GM03348 (cell line): Measurements from ENCODE around the gene RIT1.

Source experiments
- DNase-seq: peaks from one replicate; pipeline ENCODE4 v3.0.0; 2012; ENCODE audit warnings: low spot score

The RIT1 gene, protein sequence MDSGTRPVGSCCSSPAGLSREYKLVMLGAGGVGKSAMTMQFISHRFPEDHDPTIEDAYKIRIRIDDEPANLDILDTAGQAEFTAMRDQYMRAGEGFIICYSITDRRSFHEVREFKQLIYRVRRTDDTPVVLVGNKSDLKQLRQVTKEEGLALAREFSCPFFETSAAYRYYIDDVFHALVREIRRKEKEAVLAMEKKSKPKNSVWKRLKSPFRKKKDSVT

DNA sequence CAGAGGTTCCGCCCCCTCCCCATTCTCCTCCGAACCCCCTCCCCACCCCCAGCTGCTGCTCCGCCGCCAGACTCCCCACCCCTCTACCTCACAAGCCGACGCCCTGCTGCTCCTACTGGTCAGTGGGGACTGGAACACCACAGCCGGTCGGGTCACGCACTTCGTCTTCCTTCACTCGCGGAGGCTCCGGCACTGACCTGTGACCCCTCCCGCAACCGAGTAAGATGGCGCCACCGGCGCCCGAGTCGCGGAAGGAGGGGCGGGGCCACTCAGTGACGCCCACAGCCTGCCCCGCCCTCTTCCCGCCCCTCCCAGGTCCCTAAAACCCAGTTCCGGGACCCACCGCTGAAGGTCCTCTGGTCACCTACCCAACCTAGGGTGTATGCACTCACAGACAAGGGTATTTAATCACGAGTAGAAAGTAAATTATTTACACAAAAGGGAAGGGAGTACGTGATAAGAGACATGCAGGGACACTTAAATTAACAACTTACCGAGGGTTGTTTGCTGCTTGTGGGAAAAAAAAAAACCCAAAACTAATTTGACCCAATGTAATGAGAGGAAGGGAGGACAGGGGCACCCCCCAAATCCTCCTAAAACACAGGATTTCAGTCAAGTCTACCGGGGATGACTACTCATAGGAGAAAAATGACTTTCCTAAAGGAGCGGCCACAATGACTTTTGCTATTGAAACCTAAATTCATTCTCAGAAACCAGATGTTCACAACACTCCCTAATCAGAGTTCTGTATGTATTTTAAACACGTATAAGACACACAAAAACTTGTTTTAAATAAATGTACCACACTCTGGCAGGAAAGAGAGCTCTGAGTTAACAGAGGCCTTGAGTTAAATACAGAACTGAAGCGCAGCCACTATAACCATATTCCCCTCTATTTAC, at the start of gene RIT1:
Gene RIT1 (minus strand): TSS at position 194 of the 900 bp plus-strand sequence. CDS start 588 bp downstream, outside the sequence.
- peak; percentile 95 for DNase-seq

DNA sequence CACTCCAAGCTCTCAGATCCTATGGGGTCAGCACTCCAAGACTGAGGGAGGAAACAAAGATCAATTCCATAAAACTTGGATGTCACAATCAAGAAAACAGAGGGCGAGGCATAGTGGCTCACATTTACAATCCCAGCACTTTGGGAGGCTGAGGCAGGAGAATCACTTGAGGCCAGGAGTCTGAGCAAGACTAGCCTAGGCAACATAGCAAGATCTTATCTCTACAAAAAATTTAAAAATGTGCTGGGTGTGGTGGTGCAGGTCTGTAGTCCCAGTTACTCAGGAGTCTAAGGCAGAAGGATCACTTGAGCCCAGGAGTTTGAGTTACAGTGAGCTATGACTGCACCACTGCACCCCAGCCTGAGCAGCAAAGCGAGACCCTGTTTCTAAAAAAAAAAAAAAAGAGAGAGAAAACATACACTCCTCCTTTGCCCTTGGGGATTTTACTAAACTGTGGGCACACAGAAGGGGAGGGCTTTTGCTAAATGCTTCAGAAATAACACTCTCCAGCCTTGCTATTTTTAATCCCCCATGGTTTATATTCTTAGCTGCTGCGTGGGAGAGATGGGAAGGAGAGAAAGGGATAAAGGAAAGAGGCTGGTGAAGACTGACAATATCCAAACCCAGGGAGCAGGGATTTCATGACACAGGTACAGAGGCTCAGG, 49.1 kb upstream of the RIT1 start:
- DNase-seq = no peak

DNA sequence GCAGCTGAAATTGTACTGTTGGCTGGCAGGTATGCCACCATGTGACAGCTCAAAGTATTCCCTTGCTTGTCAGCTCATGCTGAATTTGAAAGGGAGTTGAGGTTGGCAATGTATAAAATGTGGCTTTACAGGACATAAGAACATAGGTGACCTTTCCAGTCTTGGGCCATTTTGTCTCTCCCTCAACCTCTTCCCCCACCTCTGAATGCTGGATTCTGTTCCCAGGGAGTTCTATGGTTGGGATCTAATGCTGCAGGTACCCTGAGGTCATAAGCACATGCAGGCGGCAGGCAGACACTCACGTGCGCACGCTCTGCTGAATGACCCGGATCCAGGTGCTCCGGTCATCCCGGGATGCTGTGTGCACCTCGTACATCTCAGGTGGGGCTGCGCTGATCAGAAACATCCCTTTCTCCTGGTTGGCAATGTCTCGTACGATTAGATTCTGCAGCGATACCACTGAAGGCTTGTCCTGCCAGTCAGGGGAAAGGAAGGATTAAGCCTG, 46.3 kb upstream of the RIT1 start:
- no peak for DNase-seq

DNA sequence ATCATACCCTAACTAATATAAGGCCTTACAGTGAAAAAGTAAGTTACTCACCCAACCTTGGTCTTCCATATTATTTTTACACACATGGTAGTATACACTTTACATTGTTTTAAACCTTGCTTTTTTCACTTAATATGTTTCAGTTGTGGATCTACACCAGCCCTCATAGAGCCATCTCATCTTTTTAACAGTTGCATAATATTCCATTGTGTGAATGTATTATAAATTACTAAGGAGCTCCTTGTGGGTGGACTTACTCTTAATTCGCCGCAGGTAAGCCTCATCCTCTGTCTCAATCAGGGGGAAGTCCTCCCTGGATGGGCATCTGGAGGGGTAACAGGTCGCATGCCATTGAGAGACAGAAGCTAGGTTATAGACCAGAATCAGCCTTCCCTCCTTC, 43.5 kb upstream of the RIT1 start:
- no peak for DNase-seq

DNA sequence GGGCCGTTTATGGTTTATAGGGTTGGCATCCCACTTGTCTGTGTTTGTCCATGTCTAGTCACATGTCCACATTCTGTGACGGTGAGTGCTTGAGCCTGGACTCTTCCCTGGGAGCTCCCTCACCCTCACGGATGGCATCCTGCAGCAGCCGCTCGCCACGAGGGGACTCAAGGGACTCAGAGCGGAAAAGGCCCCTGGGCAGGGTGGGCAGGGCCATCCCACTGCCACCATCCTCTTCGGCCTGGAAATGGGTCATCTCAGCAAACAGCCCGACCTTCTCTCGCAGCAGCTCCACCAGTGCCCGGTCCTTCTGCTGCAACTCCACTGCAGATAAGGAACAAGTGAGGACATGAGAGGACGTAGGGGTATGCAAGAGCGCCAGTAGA, 41.3 kb upstream of the RIT1 start:
- DNase-seq = no peak

DNA sequence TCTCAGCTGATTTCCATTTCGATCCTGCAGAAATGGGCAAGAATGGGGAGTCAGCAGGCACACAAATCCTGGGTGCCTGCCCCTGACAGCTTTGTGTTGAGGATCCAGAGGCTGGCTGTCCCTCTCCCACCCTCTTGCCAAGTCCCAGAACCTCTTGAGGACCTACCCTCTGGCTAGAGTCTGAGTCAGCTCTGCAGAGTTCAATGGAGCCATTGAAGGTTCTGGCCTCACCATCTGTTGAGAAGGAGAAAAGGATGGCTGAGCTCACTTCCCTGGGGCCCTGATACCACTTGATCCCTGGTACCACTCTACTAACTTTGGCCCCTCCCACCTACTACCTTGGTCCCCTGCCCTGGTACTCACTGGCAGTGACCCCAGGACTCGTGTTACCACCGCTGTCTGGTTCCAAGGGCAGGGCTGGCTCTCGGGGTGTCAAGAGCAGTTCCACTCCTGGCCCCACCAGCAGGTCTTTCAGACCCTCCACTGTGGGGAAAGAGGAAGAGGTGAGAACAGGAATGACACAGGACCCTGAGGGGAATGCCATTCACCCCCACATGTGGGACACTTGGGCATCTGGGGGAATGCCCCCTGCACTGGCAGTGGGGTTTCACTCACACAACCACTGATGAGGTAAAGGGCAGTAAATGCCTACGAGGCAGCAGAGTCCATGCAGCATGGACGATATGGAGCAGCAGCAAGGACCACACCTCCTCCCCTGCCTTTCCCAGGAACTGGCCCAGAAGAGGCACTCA, 40.8 kb upstream of the RIT1 start:
- DNase-seq = no peak

DNA sequence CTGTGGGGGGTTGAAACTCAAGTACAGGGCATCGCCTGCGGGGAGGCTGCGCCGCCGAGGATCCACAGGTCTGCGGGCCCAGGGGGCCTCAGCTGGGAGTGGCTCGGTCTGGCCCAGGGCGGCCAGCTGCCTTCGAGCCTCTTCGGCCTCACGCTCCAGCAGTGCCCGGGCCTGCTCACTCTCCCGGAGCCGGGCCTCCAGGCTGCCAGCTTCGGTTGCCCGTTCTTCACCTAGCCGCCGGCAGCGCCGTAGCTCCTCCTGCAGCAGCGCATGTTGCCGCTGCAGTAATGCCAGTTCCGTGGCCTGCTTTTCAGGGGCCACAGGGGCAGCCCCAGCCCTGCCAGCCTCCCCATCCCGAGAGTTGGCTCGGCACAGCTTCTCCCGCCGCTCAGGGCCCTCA, 39.7 kb upstream of the RIT1 start:
- DNase-seq = no peak

DNA sequence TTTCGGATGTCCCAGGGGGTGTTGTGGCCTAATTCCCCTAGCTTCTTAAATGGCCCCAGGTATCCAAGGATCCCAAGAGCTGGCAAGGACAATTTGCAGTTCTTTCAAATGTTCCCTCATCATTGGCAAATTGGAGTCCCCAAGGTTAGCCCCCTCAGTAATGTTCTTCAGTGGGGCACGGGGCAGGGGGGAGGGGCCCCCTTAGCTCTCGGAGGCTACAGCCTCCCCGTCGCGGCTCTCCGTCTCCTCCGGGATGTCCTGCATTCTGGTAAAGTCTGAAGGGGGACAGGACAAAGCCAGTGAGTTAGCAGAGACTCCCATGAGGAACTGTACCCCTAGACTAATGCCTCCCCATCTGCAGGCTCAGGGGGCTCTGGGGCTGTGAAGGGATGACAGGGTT, 36.6 kb upstream of the RIT1 start:
- DNase-seq = no peak

DNA sequence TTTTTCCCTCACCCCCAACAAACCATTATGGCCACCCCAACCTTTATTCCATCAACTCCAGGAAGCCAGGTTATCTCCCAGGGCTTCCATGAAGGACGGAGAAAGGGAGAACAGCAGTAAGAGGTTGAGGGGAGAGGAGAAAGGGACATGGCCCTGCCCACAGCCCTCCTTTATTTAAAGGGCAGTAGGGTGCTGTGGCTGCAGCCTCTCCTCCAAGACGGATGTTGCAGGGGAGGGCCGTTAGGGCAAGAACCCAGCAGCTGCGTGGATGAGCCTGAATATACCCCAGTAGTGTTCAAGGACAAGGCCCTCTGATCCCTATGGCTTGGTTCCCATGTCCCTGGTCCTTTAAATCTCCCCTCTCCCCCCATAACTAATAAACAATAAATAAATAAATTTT, 36.1 kb upstream of the RIT1 start:
- no peak for DNase-seq

DNA sequence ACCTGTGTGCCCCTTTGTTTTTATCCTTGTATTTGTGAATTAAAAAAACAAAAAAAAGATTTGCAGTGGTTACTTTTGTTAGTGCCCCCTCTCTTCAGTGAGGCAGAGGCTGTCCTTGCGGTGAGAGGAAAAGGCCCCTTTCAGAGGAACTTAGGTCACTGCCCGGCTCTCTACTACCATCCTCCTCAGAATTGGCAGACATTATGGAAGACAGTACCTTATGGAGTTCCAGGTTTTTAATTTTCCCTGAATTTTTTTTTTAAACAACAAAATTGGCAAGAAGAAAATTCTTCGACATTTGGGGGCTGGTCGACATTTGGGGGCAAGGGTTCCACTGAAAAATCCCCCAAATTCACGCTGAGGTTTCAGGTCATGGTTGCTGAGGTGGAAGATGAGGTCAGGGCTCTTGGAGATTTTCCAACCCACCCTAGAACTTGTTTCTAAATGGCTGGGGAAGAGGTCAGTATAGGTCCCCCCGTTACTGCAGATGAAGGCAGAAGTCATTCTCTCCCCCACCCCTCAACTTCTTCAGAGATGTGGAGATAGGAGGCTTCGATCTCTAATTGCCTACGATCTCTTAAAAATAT, 35.6 kb upstream of the RIT1 start:
- DNase-seq = no peak

DNA sequence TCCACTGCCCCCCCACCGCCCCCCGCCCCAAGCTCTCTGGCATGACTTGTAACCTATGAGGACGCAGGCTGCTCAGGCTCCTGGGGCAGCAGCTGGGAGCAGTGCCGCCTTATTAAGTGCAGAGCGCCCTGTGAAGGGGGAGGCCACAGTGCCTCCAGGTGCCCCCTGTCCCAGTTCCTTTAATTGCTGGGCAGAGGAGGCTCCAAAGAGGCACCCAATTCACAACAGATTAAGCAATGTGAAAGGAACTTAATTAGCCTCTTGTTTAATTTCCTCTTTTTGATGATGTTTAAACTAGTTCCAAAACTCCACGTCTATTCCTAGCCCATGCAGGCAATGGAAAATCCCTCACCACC, 33.3 kb upstream of the RIT1 start:
- DNase-seq = no peak

DNA sequence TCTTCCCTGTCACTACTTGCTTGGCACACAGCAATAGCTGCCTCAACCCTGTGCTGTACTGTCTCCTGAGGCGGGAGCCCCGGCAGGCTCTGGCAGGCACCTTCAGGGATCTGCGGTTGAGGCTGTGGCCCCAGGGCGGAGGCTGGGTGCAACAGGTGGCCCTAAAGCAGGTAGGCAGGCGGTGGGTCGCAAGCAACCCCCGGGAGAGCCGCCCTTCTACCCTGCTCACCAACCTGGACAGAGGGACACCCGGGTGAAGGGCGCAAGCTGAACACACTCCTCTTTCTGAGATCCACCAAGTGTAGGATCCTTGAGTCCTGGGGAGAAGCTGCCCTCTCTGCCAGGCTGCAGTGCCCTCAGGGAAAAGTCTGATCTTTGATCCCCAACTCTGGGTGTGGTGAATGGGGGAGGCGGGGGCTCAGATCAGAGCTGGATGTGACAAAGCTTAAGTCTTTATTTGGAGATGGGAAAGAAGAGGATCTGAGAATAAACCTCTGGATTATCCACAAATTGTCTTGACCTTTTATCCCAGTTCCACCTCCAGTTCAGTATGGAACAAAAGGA, 31.5 kb upstream of the RIT1 start:
- no peak for DNase-seq

DNA sequence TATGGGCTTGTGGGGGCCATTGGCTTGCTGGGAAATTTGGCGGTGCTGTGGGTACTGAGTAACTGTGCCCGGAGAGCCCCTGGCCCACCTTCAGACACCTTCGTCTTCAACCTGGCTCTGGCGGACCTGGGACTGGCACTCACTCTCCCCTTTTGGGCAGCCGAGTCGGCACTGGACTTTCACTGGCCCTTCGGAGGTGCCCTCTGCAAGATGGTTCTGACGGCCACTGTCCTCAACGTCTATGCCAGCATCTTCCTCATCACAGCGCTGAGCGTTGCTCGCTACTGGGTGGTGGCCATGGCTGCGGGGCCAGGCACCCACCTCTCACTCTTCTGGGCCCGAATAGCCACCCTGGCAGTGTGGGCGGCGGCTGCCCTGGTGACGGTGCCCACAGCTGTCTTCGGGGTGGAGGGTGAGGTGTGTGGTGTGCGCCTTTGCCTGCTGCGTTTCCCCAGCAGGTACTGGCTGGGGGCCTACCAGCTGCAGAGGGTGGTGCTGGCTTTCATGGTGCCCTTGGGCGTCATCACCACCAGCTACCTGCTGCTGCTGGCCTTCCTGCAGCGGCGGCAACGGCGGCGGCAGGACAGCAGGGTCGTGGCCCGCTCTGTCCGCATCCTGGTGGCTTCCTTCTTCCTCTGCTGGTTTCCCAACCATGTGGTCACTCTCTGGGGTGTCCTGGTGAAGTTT, 30.8 kb upstream of the RIT1 start:
- DNase-seq = no peak

DNA sequence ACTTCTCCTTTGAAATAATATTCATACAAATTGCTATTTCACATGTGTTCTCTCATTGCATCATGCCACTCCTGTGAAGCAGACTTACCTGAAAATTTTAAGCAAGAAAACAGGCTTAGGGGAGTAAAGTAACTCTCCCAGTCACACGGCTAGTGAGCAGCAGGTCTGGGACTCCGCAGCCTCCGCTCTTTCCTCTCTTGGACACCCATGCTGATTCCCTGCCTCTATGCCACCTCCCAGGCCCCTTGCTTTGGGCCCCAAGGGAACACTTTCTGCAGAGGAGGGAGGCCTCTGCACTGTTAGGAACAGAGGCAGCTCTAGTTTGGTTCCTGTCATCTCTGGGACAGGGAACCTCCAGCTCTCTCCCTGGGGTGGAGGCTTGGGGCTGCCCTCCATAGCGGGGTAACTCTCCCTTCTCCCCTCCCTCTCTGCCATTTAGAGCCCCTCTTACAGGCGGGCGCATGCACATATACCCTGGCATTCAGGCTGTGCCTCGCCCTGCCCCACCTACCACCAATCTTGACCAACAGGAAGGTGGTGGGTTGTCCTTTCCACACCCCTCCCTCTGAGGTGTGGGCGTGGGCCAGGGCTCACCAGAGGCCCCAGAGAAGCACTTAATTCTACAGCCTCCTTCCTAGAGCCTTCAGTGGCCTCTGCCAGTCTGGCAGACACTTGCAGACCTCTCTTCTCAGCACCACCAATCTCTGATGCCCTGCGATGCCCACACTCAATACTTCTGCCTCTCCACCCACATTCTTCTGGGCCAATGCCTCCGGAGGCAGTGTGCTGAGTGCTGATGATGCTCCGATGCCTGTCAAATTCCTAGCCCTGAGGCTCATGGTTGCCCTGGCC, 30.1 kb upstream of the RIT1 start, which contains the start of gene RXFP4:
Gene RXFP4 (plus strand): TSS at position 646 of the 852 bp plus-strand sequence. CDS start 72 bp downstream, at position 718.
- no peak for DNase-seq

DNA sequence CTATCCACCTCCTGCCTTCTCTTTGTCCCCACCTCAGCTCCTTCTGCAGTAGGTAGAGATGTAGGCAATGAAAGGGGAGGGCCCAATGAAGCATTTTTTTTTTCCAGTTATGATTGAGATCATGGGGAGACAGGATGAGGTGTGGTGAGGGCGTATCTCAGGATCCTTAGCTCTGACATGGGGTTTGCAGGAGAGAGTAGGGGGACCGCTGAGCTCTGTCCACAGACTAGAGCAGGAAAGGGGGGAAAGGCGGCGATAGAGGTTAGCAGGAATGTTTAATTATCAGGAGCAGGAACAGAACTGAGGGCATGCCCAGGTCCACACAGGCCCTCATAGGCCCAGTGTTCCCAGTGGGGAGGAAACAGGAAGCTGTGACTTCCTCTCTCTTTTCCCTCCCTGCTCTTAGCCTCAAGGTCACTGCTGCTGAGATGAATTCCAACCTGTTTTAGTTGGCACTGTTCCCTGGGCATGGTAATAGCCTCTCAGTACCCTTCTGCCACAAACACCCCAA, 29.4 kb upstream of the RIT1 start:
- no peak for DNase-seq

DNA sequence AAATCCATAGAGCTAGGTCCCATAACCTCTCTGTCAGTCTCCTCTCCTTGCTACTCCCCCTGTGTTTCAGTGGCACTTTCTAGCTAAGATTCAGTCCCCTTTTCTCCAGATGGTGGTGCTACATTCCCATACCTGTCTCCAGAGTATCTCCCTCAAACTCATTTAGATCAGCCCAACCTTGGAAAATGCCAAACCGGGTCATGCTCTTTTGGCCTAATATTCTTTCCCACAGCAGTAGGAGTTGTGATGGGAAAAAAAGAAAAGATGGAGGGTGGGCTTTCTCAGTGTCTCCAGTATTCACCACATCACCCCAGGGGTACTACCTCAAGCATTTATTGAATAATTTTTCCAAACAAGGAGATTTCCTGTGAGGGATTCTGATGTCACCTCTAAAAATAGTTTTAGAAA, 27.1 kb upstream of the RIT1 start:
- peak; percentile 63 for DNase-seq

DNA sequence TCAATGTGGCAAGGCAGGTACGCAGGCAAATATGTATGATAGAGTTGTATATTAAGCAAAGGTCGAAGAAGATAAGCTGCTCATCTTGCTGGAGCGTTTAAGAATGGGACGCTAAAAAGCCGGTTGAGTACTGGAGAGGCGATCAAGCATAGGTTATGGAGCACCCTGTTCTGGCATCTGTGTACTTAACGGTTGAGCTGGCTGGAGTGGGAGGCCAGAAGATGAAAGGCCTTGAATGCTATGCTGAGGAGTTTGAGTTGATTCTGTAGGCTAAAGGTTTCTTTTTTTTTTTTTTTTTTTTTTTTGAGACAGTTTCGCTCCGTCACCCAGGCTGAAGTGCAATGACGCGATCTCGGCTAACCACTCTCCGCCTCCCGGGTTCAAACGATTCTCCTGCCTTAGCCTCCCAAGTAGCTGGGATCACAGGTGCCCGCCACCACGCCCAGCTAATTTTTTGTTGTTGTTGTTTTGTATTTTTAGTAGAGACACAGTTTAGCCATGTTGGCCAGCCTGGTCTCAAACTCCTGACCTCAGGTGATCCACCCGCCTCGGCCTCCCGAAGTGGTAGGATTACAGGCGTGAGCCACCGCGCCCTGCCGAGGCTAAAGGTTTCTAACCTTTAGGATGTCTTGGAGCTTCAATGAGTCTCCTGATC, 23.9 kb upstream of the RIT1 start:
- no peak for DNase-seq

DNA sequence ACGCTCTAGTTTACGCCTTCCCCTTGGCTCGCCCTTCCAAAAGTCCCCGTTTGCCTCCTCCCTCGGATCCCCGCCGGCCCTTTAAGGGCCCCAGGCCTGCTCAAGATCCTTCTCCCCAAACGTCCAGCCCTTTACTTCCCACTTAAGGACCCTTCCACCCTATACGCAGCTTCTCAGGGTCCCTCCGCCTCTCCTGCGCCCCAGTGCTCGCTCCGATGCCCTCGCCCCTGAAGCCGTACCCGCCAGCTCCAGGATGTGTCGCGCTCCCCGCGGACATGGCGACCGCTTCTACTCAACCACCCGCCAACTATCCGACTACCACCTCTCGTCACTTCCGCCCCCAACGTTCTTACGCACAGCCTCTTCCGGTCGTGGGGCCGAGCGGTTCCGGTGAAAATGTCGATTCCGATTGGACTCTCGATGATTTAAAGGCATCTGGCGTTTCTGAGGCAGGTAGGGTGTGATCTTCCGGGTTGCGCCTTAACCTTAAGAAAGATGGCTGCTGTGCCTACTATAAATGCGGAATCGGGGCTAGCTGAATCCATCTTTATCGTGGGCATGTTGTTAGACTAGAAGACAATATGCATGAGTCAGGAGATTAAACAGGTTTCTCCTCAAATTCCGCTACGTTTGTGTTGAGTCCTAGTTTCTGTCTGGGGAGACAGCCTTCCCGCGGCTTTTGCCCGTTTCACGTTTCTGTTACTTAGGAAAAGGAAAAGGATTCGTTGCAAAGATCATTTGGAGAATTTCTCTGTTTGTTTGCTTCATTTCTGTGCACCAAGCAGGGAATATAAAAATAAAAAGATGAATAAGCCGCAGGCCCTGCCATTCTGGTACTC, 23.2 kb upstream of the RIT1 start, which contains the start of gene KHDC4:
Gene KHDC4 (minus strand): TSS at position 317 of the 839 bp plus-strand sequence. CDS start 40 bp downstream, at position 277.
- peak; percentile 96 for DNase-seq
